MM.1S (cell line): ENCODE measurements around the gene SOBP.

ENCODE experiments used
- CTCF ChIP-seq: fragments of 300-600 bp; sonication (generic); IDR thresholded peaks from 2 replicates; pipeline ENCODE4 v1.5.1; 2016; ENCODE audit warnings: antibody characterized with exemption, low read length, mixed read lengths
- EZH2 ChIP-seq: fragments of 300-600 bp; sonication (generic); optimal IDR thresholded peaks from 2 replicates; pipeline ENCODE3; 2017; ENCODE audit warnings: low read depth, mild to moderate bottlenecking, antibody characterized with exemption, low read length, mixed read lengths
- EZH2phosphoT487 ChIP-seq: fragments of 300-600 bp; sonication (generic); IDR thresholded peaks from 2 replicates; pipeline ENCODE4 v1.6.1; 2018; ENCODE audit warnings: antibody characterized with exemption, low read length

GRCh38 chr6:107630348-107630977, 140.5 kb downstream of the SOBP start:
- TF ChIP-seq CTCF (no peak), EZH2 (no peak), EZH2phosphoT487 (no peak)
